EH (cell line): Measurements from ENCODE around the gene TSHZ2.

Source experiments
- DNase-seq: peaks from one replicate; pipeline ENCODE4 v3.0.0-alpha.2; 2015; ENCODE audit warnings: low read depth

Gene TSHZ2

GRCh38 chr20:53068241-53068640 is 96.1 kb downstream of the TSHZ2 start:
- DNase-seq, result no peak

GRCh38 chr20:53069132-53069531 is 97.0 kb downstream of the TSHZ2 start:
- no peak for DNase-seq

GRCh38 chr20:53070224-53070623 is 98.1 kb downstream of the TSHZ2 start:
- no peak for DNase-seq

- no peak for DNase-seq
Measured at GRCh38 chr20:53070706-53071392, 98.7 kb downstream of the TSHZ2 start.

- DNase-seq, result no peak
Measured at GRCh38 chr20:53071833-53072232, 99.7 kb downstream of the TSHZ2 start.

- no peak for DNase-seq
Measured at GRCh38 chr20:53072923-53073579, 100.9 kb downstream of the TSHZ2 start.

- no peak for DNase-seq
Measured at GRCh38 chr20:53073636-53074415, 101.7 kb downstream of the TSHZ2 start.

- no peak for DNase-seq
Measured at GRCh38 chr20:53074811-53075314, 102.7 kb downstream of the TSHZ2 start.

GRCh38 chr20:53076668-53077067 is 104.5 kb downstream of the TSHZ2 start:
- DNase-seq, result no peak

- DNase-seq, result no peak
Measured at GRCh38 chr20:53077373-53078205, 105.4 kb downstream of the TSHZ2 start.

- no peak for DNase-seq
Measured at GRCh38 chr20:53078761-53079160, 106.6 kb downstream of the TSHZ2 start.

- no peak for DNase-seq
Measured at GRCh38 chr20:53079261-53079691, 107.1 kb downstream of the TSHZ2 start.

GRCh38 chr20:53079828-53080686 is 107.9 kb downstream of the TSHZ2 start:
- DNase-seq, result no peak

GRCh38 chr20:53080687-53080962 is 108.5 kb downstream of the TSHZ2 start:
- no peak for DNase-seq

- no peak for DNase-seq
Measured at GRCh38 chr20:53080969-53081871, 109.1 kb downstream of the TSHZ2 start.

- DNase-seq, result no peak
Measured at GRCh38 chr20:53081916-53082863, 110.0 kb downstream of the TSHZ2 start.

GRCh38 chr20:53083411-53083810 is 111.3 kb downstream of the TSHZ2 start:
- no peak for DNase-seq

- DNase-seq, result no peak
Measured at GRCh38 chr20:53084408-53084997, 112.3 kb downstream of the TSHZ2 start.

GRCh38 chr20:53085720-53086119 is 113.6 kb downstream of the TSHZ2 start:
- no peak for DNase-seq
